Tibial nerve (tissue), 4 donors: ENCODE measurements around the gene RNF215. TPM values are rescaled to one million over a fixed set of nuclear protein-coding genes. Genes with fewer than 3 reads are reported as not detected.

Experiments
- DNase-seq, 2 donors: peaks; one replicate each; pipeline ENCODE4 v3.0.0-alpha.2; 2019; ENCODE audit warnings: low spot score in 2 of 2
- H3K27ac ChIP-seq, 4 donors: fragments of 200-600 bp; sonication (generic) in 3 of 4; one replicate each; pipeline ENCODE4 v1.5.1; 2017 to 2019; ENCODE audit warnings: mild to moderate bottlenecking in 1 of 4
- H3K27me3 ChIP-seq, 2 donors: fragments of 200-600 bp; sonication (generic) in 1 of 2; one replicate each; pipeline versions ENCODE4 v1.5.1 to v1.6.0; 2017 to 2019
- H3K36me3 ChIP-seq, 3 donors: fragments of 200-600 bp; sonication (generic); one replicate each; pipeline ENCODE4 v1.5.1; 2018 to 2019
- H3K4me1 ChIP-seq, 4 donors: fragments of 200-600 bp; sonication (generic) in 3 of 4; one replicate each; pipeline ENCODE4 v1.5.1; 2017 to 2019
- H3K4me3 ChIP-seq, 4 donors: fragments of 200-600 bp; sonication (generic) in 3 of 4; one replicate each; pipeline ENCODE4 v1.5.1; 2017 to 2019; ENCODE audit warnings: mild to moderate bottlenecking in 1 of 4, moderate library complexity in 1 of 4
- H3K9me3 ChIP-seq, 4 donors: fragments of 200-600 bp; sonication (generic) in 3 of 4; one replicate each; pipeline ENCODE4 v1.5.1; 2017 to 2019
- EP300 ChIP-seq, 2 donors: sonication (generic); formaldehyde crosslinking; IDR thresholded peaks; one replicate each; pipeline ENCODE4 v1.6.1; 2017; ENCODE audit warnings: antibody characterized with exemption in 2 of 2, mild to moderate bottlenecking in 1 of 2
- POLR2A ChIP-seq, 2 donors: fragments of 450-650 bp; IDR thresholded peaks; one replicate each; pipeline ENCODE4 v1.6.1; 2017; ENCODE audit warnings: antibody characterized with exemption in 2 of 2, mild to moderate bottlenecking in 2 of 2, moderate library complexity in 2 of 2
- WGBS, 2 donors: methylation state at CpG; one replicate each; pipeline ENCODE4 v1.1.5; 2018; 5-methylcytosine and 5-hydroxymethylcytosine counted together
- total RNA-seq, 4 donors: library from RNA; depleted of rRNA; stranded (reverse); fragments of >200 nt; gene quantifications; one replicate each; pipeline ENCODE4 v1.1.0, GENCODE V29; 2016
- TF ChIP-seq, protein P1 (sequence below), 5 experiments: fragments of 200-600 bp in 3 of 5; fragments of 450-650 bp in 2 of 5; sonication (generic) in 3 of 5; IDR thresholded peaks; one replicate each; pipeline ENCODE4 v1.5.1; 2016 to 2019; ENCODE audit warnings: antibody characterized with exemption in 5 of 5, mild to moderate bottlenecking in 3 of 5, moderate library complexity in 2 of 5

Gene RNF215
- total RNA-seq, 4 donors from 2014 or later = 19.9 to 42.4 (median 25.2) TPM

DNA sequence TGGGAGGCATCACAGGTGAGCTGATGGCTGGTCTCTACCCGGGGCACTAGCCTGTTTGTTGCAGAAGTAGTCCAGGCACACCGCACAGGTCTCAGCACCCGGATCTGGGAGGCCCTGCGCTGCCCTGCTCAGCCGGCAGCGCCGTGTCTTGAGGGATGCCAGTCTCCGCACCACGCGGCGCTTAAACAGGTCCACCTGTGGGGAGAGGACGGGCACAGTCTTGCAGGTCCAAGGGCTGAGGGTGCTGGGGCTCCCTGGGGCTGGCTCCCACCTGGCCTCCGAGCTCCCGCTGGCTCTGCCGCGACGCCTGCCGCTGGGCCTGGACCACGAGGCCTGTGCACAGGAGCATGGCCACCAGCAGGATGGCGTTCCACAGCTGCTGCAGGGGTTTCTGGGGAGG is 7.2 kb downstream of the RNF215 start:
- H3K4me1 ChIP-seq = no peaks in the 10 kb centered on the region
- TF ChIP-seq POLR2A (IDR thresholded peaks at IDR 0.05) (no peak), EP300 (IDR thresholded peaks at IDR 0.05) (no peak)
- TF ChIP-seq, protein P1, sequence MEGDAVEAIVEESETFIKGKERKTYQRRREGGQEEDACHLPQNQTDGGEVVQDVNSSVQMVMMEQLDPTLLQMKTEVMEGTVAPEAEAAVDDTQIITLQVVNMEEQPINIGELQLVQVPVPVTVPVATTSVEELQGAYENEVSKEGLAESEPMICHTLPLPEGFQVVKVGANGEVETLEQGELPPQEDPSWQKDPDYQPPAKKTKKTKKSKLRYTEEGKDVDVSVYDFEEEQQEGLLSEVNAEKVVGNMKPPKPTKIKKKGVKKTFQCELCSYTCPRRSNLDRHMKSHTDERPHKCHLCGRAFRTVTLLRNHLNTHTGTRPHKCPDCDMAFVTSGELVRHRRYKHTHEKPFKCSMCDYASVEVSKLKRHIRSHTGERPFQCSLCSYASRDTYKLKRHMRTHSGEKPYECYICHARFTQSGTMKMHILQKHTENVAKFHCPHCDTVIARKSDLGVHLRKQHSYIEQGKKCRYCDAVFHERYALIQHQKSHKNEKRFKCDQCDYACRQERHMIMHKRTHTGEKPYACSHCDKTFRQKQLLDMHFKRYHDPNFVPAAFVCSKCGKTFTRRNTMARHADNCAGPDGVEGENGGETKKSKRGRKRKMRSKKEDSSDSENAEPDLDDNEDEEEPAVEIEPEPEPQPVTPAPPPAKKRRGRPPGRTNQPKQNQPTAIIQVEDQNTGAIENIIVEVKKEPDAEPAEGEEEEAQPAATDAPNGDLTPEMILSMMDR (IDR thresholded peaks at IDR 0.05) = no peak
- no peaks in the 10 kb centered on the region for H3K9me3 ChIP-seq
- no peak overlapping the region for H3K4me3 ChIP-seq
- H3K27ac ChIP-seq = no peak overlapping the region
- WGBS, 2 donors = 94 to 96% methylated on average over 3 to 11 of the region's 20 CpGs
- H3K27me3 ChIP-seq = no peaks in the 10 kb centered on the region
- DNase-seq = no peak
- peaks cover 0 to 92% (median 0%) of the 10 kb centered on the region in 3 donors for H3K36me3 ChIP-seq

DNA sequence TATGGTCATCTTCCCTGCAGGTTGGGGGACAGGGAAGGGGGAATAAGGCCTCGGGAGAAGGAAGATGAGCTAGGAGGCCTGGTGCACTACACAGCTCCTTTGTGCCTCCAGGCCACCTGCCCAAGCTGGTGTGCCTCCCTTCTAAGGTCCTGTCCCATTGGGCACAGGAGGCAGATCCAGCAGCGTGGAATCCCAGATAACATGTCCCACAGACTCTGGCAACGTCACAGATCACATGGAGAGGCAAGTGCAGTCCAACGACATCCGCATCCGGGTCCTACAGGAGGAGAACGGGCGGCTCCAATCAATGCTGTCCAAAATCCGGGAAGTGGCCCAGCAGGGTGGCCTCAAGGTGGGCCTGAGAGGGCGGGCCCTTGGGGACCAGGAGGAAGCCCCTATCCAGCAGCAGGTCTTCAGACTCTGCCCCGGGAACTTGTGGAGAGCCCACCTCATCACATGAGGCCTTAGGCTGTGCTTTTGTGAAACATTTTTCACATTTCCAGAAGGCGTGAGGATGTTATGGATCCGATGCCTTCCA is 11.8 kb downstream of the RNF215 start:
- TF ChIP-seq POLR2A (IDR thresholded peaks at IDR 0.05) = no peak
- TF ChIP-seq, protein P1 (IDR thresholded peaks at IDR 0.05) = no peak
- TF ChIP-seq EP300 (IDR thresholded peaks at IDR 0.05) = no peak
- DNase-seq = no peak
- H3K4me1 ChIP-seq = no peaks in the 10 kb centered on the region
- H3K27me3 ChIP-seq = no peaks in the 10 kb centered on the region
- H3K36me3 ChIP-seq = peaks cover 0 to 54% (median 0%) of the 10 kb centered on the region in 3 donors
- H3K9me3 ChIP-seq = no peaks in the 10 kb centered on the region
- WGBS, 2 donors = 86 to 94% methylated on average over 5 to 13 of the region's 13 CpGs
- H3K4me3 ChIP-seq = no peak overlapping the region
- no peak overlapping the region for H3K27ac ChIP-seq

DNA sequence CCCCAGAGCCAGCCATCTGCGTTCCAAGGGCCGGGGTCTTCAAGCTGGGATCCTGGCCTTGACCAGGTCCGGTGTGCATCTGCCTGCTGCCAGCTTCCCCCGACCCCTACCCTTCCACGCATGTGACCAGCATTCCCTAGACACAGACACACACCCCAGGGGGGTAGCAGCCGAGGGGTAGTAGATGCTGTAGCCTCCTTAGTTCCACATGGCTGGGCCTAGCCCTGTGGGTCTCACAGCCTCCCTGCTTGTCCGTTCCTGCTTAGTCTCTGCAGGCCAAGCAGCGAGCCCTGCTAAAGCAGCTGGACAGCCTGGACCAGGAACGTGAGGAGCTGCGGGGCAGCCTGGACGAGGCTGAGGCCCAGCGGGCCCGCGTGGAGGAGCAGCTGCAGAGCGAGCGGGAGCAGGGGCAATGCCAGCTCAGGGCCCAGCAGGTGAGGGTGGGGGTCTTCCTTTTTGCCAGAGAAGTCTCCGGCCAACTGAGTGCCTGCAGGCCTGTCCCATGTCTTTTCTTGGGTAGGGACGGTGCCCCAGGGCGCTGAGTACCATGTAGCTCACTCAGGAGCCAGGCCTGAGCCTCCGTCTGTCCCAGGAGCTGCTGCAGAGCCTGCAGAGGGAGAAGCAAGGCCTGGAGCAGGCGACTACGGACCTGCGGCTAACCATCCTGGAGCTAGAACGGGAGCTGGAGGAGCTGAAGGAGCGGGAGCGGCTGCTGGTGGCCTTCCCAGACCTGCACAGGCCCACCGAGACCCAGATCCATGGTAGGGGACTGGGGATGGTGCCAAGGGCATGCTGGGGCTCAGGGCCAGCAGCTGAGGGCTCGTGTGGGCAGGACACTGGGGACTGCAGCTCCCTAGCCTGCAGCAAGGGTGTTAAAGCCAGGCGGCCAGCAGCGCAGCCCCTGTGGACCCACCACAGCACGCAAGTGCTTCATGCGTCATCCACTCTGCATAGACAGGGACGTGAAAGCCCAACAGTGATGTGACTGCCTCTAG is 13.6 kb downstream of the RNF215 start:
- Histone ChIP-seq H3K9me3 (no peaks in the 10 kb centered on the region), H3K36me3 (peaks cover 0 to 43% (median 0%) of the 10 kb centered on the region in 3 donors), H3K27ac (no peak overlapping the region), H3K4me3 (no peak overlapping the region), H3K4me1 (no peaks in the 10 kb centered on the region), H3K27me3 (no peaks in the 10 kb centered on the region)
- TF ChIP-seq, protein P1 (IDR thresholded peaks at IDR 0.05) = no peak
- DNase-seq = no peak
- WGBS, 2 donors = 72 to 80% methylated on average over 27 to 28 of the region's 33 CpGs

DNA sequence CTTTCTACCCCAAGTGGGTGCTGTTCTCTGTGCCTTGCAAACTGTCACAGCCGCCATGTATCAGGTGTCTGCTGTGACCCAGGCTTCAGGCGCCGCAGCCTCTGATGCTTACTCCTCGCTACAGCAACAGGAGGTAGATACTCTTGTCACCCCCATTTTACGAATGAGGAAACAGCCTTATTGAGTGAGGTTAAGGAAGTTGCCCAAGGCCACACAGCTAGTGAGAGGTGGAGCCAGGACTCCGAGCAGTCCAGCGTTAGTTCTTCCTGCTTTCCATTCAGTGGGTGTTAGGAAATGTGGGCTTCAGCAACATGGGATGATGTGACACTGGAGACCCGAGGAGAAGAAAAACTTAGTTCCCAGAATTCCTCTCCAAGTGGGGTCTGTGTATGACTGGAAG is 14.3 kb downstream of the RNF215 start:
- Histone ChIP-seq H3K36me3 (peaks cover 0 to 37% (median 0%) of the 10 kb centered on the region in 3 donors), H3K4me1 (no peaks in the 10 kb centered on the region), H3K4me3 (no peak overlapping the region), H3K9me3 (no peaks in the 10 kb centered on the region), H3K27ac (no peak overlapping the region), H3K27me3 (no peaks in the 10 kb centered on the region)
- TF ChIP-seq POLR2A (IDR thresholded peaks at IDR 0.05) = no peak
- TF ChIP-seq, protein P1 (IDR thresholded peaks at IDR 0.05) = no peak
- TF ChIP-seq EP300 (IDR thresholded peaks at IDR 0.05) = no peak
- no peak for DNase-seq
- WGBS, 2 donors = 46 to 56% methylated on average over 5 to 8 of the region's 8 CpGs

DNA sequence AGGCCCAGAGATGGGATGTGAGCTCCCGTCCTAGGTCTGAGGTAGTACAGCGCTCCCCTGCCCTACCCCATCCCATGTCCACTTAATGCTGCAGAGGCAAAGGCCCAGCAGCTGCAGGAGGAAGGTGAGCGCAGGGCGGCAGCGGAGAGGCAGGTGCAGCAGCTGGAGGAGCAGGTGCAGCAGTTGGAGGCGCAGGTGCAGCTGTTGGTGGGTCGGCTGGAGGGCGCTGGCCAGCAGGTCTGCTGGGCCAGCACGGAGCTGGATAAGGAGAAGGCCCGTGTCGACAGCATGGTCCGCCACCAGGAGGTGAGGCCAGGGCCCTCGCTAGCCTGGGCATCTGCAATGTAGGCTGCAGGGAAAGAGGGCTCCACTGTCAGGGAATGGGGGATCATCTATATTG is 15.2 kb downstream of the RNF215 start:
- H3K36me3 ChIP-seq = peaks cover 0 to 28% (median 0%) of the 10 kb centered on the region in 3 donors
- no peaks in the 10 kb centered on the region for H3K27me3 ChIP-seq
- TF ChIP-seq, protein P1 (IDR thresholded peaks at IDR 0.05) = no peak
- TF ChIP-seq POLR2A (IDR thresholded peaks at IDR 0.05) (no peak), EP300 (IDR thresholded peaks at IDR 0.05) (no peak)
- 82 to 86% methylated on average over 12 to 13 of the region's 13 CpGs for WGBS, 2 donors
- no peak overlapping the region for H3K27ac ChIP-seq
- no peaks in the 10 kb centered on the region for H3K4me1 ChIP-seq
- DNase-seq = no peak
- no peaks in the 10 kb centered on the region for H3K9me3 ChIP-seq
- no peak overlapping the region for H3K4me3 ChIP-seq
